Neuronal stem cell (in vitro differentiated cells): ENCODE measurements around the gene PUM2.
A peak's percentile ranks its signal among the peaks of the same experiment; 100 is the strongest.
"Not testable (repeated sequence)": the region's sequence is repeated elsewhere in the genome, so short reads cannot be mapped to it uniquely, and the experiment has no call there.

Source experiments
- DNase-seq: peaks from one replicate; pipeline ENCODE4 v3.0.0-alpha.2; 2013; ENCODE audit warnings: low spot score
- H2AFZ ChIP-seq: one replicate; pipeline ENCODE4 v1.6.1; 2013; ENCODE audit warnings: mild to moderate bottlenecking, low read length, inconsistent platforms
- H2AK5ac ChIP-seq: 2 replicates; pipeline ENCODE4 v1.6.1; 2013; ENCODE audit warnings: low read depth, mild to moderate bottlenecking, inconsistent platforms, low read length, moderate library complexity, mixed read lengths
- H2BK120ac ChIP-seq: 2 replicates; pipeline ENCODE4 v1.6.1; 2013; ENCODE audit warnings: low read depth, mild to moderate bottlenecking, inconsistent platforms, low read length, moderate library complexity, mixed read lengths
- H2BK12ac ChIP-seq: one replicate; pipeline ENCODE4 v1.6.1; 2013; ENCODE audit warnings: low read length, inconsistent platforms
- H2BK15ac ChIP-seq: 2 replicates; pipeline ENCODE4 v1.6.1; 2013; ENCODE audit warnings: mild to moderate bottlenecking, low read length, inconsistent platforms, mixed read lengths
- H2BK5ac ChIP-seq: one replicate; pipeline ENCODE4 v1.6.1; 2013; ENCODE audit warnings: inconsistent platforms, mild to moderate bottlenecking, low read length, moderate library complexity
- H3K14ac ChIP-seq: one replicate; pipeline ENCODE4 v1.6.1; 2013; ENCODE audit warnings: low read length, inconsistent platforms
- H3K18ac ChIP-seq: 2 replicates; pipeline ENCODE4 v1.6.1; 2013; ENCODE audit warnings: low read length, inconsistent platforms
- H3K23ac ChIP-seq: 2 replicates; pipeline ENCODE4 v1.6.1; 2013; ENCODE audit warnings: low read depth, mild to moderate bottlenecking, mixed read lengths, low read length, inconsistent platforms; ENCODE audit not compliant: poor library complexity
- H3K27ac ChIP-seq: replicated peaks from 3 replicates; pipeline ENCODE4 v1.5.1; 2013; ENCODE audit warnings: low read length, inconsistent platforms
- H3K27me3 ChIP-seq, 3 experiments: 2 replicates each; pipeline ENCODE4 v1.6.1; 2013; ENCODE audit warnings: low read length in 3 of 3, mild to moderate bottlenecking in 2 of 3, inconsistent platforms in 1 of 3, low read depth in 1 of 3, mixed read lengths in 1 of 3, moderate library complexity in 1 of 3; ENCODE audit not compliant: control insufficient read depth in 3 of 3, insufficient read depth in 3 of 3
- H3K36me3 ChIP-seq, 2 donors: replicated peaks in 1 of 2; 2 replicates each; pipeline ENCODE4 v1.6.1; 2013; ENCODE audit warnings: low read length in 2 of 2; ENCODE audit not compliant: control insufficient read depth in 2 of 2, insufficient read depth in 2 of 2
- H3K4ac ChIP-seq: 2 replicates; pipeline ENCODE4 v1.6.1; 2013; ENCODE audit warnings: inconsistent platforms, mild to moderate bottlenecking, low read length, moderate library complexity
- H3K4me1 ChIP-seq, 2 donors: 1 replicate in 1 of 2; 2 replicates in 1 of 2; pipeline ENCODE4 v1.6.1; 2013; ENCODE audit warnings: low read length in 2 of 2, low read depth in 1 of 2; ENCODE audit not compliant: control insufficient read depth in 2 of 2, insufficient read depth in 1 of 2
- H3K4me2 ChIP-seq: one replicate; pipeline ENCODE4 v1.6.1; 2013; ENCODE audit warnings: mild to moderate bottlenecking, low read length, inconsistent platforms; ENCODE audit not compliant: insufficient read depth, poor library complexity, severe bottlenecking
- H3K4me3 ChIP-seq, 2 donors: 2 replicates each; pipeline ENCODE4 v1.5.1; 2013; ENCODE audit warnings: low read length in 2 of 2, mild to moderate bottlenecking in 2 of 2, inconsistent platforms in 1 of 2, moderate library complexity in 1 of 2
- H3K79me1 ChIP-seq: one replicate; pipeline ENCODE4 v1.6.1; 2013; ENCODE audit warnings: low read depth, mild to moderate bottlenecking, inconsistent platforms, low read length, moderate library complexity
- H3K9ac ChIP-seq: one replicate; pipeline ENCODE4 v1.6.1; 2013; ENCODE audit warnings: mild to moderate bottlenecking, low read depth, low read length, inconsistent platforms; ENCODE audit not compliant: poor library complexity
- H3K9me3 ChIP-seq, 2 donors: replicated peaks in 1 of 2; 2 replicates each; pipeline versions ENCODE3 to v1.6.1; 2013; ENCODE audit warnings: low read length in 2 of 2, mild to moderate bottlenecking in 2 of 2, inconsistent platforms in 1 of 2, low read depth in 1 of 2, mixed read lengths in 1 of 2, moderate library complexity in 1 of 2; ENCODE audit not compliant: control insufficient read depth in 2 of 2, insufficient read depth in 1 of 2
- H4K8ac ChIP-seq: one replicate; pipeline ENCODE4 v1.6.1; 2013; ENCODE audit warnings: low read depth, mild to moderate bottlenecking, inconsistent platforms, low read length, moderate library complexity
- H4K91ac ChIP-seq: one replicate; pipeline ENCODE4 v1.6.1; 2013; ENCODE audit warnings: low read length, low read depth, mild to moderate bottlenecking, inconsistent platforms; ENCODE audit not compliant: poor library complexity
- WGBS, 2 donors: extraction: QIAGEN DNeasy Blood & Tissue Kit; methylation state at CpG; one replicate each; pipeline ENCODE4 v1.1.7; 2013; ENCODE audit warnings: missing lambda C conversion rate in 2 of 2, mixed read lengths in 1 of 2; ENCODE audit not compliant: insufficient read length in 2 of 2, insufficient replicate concordance in 1 of 2; ENCODE audit errors: extremely low coverage in 2 of 2; 5-methylcytosine and 5-hydroxymethylcytosine counted together

The PUM2 gene

GRCh38 chr2:20367929-20368328 lies 17.3 kb upstream of the PUM2 start:
- not testable (repeated sequence) for H3K4me2 ChIP-seq, H3K9me3 ChIP-seq, H3K36me3 ChIP-seq, H2BK120ac ChIP-seq, H2AK5ac ChIP-seq, H2BK12ac ChIP-seq, H3K79me1 ChIP-seq, H3K9ac ChIP-seq, H2BK15ac ChIP-seq, H2BK5ac ChIP-seq, H3K4me1 ChIP-seq, H3K14ac ChIP-seq, H3K23ac ChIP-seq, H3K4ac ChIP-seq, H3K27ac ChIP-seq, H4K91ac ChIP-seq, DNase-seq, H3K18ac ChIP-seq, H2AFZ ChIP-seq, H3K27me3 ChIP-seq, H4K8ac ChIP-seq
- H3K4me3 ChIP-seq, result peak overlapping the region in 1 of 2 donors; percentile 1
- no CpG with 5 or more reads among the region's 3 CpGs for WGBS, 2 donors

DNA sequence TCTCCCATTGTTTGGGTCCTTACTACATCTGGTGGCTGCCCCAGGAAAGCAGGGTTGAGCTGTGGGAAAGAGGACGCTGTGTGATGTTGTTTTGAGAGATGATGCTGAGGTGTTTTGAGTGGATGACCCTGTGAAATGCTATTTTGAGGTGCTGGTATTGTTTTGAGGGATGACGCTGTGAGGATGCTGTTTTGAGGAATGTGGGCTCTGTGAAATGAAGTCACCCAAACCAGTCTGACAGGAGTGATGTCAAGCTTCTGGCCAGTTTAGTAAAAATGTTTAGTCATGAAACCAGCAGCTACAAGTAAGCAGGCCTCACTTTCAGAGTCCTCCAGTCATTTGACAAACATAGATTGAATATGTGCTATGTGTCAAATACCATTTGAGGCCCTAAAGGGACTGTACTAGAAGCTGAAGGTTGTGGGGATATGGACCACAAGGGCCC lies 16.1 kb upstream of the PUM2 start:
- Histone ChIP-seq H3K4me2 (no peak overlapping the region), H3K79me1 (no peaks in the 10 kb centered on the region), H2BK12ac (no peak overlapping the region), H3K9ac (no peak overlapping the region), H3K4ac (no peak overlapping the region), H4K8ac (no peak overlapping the region), H3K27ac (no peak overlapping the region), H3K23ac (no peak overlapping the region), H3K27me3 (peaks cover 0 to 2% (median 0%) of the 10 kb centered on the region in 3 experiments), H3K36me3 (no peaks in the 10 kb centered on the region), H2BK15ac (no peak overlapping the region), H2AFZ (no peak overlapping the region), H3K14ac (no peak overlapping the region), H2AK5ac (no peak overlapping the region), H2BK5ac (no peak overlapping the region), H3K9me3 (peaks cover 0 to 5% of the 10 kb centered on the region in 2 donors), H4K91ac (no peak overlapping the region), H3K18ac (no peak overlapping the region), H3K4me1 (peaks cover 0 to 2% of the 10 kb centered on the region in 2 donors), H3K4me3 (no peak overlapping the region), H2BK120ac (no peak overlapping the region)
- DNase-seq, result no peak
- no CpG with 5 or more reads among the region's 2 CpGs for WGBS, 2 donors

DNA sequence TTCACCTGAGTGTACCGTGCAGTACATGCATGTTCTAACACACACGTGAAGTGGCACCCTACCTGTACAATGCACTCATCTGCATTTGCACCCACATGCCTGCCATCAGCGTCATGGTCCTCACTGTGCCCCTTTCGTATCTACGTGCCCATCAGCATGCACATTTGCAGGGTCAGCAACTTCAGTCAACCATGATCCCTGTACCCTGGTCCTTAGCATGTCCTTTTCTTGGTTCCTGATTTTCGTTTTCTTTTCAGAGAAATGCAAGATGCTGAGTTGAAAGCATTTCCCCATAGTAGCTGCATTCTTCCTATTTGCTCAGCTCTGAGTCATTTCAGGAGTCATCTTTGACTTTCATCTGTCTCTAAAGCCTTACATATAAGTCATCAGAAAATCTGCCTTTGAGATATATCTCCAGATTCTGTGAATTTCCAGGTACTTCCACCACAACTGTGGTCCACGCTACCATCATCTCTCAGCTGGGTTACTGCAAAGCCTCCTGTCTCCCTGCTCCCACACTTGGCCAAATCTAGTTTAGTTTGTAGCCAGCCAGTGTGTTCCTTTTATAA lies 14.7 kb upstream of the PUM2 start:
- Histone ChIP-seq H3K14ac (no peak overlapping the region), H3K4ac (no peak overlapping the region), H2BK5ac (no peak overlapping the region), H4K91ac (no peak overlapping the region), H3K18ac (no peak overlapping the region), H3K27me3 (peaks cover 0 to 2% (median 0%) of the 10 kb centered on the region in 3 experiments), H3K79me1 (no peaks in the 10 kb centered on the region), H2AFZ (no peak overlapping the region), H3K9me3 (peaks cover 0 to 4% of the 10 kb centered on the region in 2 donors), H4K8ac (no peak overlapping the region), H3K36me3 (no peaks in the 10 kb centered on the region), H2BK120ac (no peak overlapping the region), H3K4me1 (peaks cover 0 to 2% of the 10 kb centered on the region in 2 donors), H2AK5ac (no peak overlapping the region), H3K27ac (no peak overlapping the region), H3K23ac (no peak overlapping the region), H3K4me3 (no peak overlapping the region), H2BK12ac (peak overlapping the region; percentile 86), H3K9ac (no peak overlapping the region), H2BK15ac (no peak overlapping the region), H3K4me2 (no peak overlapping the region)
- DNase-seq, result no peak
- WGBS, 2 donors, result no CpG with 5 or more reads among the region's 7 CpGs

GRCh38 chr2:20363578-20363977 lies 12.9 kb upstream of the PUM2 start:
- no peak overlapping the region for H2AK5ac ChIP-seq
- H3K9me3 ChIP-seq, result peaks cover 0 to 4% of the 10 kb centered on the region in 2 donors
- no peak overlapping the region for H2BK120ac ChIP-seq
- no peak overlapping the region for H2BK5ac ChIP-seq
- no peak for DNase-seq
- no CpG with 5 or more reads among the region's 5 CpGs for WGBS, 2 donors
- no peaks in the 10 kb centered on the region for H3K36me3 ChIP-seq
- no peak overlapping the region for H3K9ac ChIP-seq
- H2AFZ ChIP-seq, result no peak overlapping the region
- no peak overlapping the region for H3K4ac ChIP-seq
- no peak overlapping the region for H4K8ac ChIP-seq
- no peak overlapping the region for H3K18ac ChIP-seq
- no peak overlapping the region for H3K14ac ChIP-seq
- no peak overlapping the region for H3K4me3 ChIP-seq
- H3K27ac ChIP-seq, result no peak overlapping the region
- peaks cover 0 to 2% of the 10 kb centered on the region in 2 donors for H3K4me1 ChIP-seq
- H3K27me3 ChIP-seq, result peaks cover 0 to 2% (median 0%) of the 10 kb centered on the region in 3 experiments
- H3K4me2 ChIP-seq, result no peak overlapping the region
- H4K91ac ChIP-seq, result no peak overlapping the region
- H3K79me1 ChIP-seq, result no peaks in the 10 kb centered on the region
- no peak overlapping the region for H3K23ac ChIP-seq
- H2BK12ac ChIP-seq, result no peak overlapping the region
- H2BK15ac ChIP-seq, result no peak overlapping the region
